ENCODE data around the gene CREB5. TPM values are rescaled to one million over a fixed set of nuclear protein-coding genes. Genes with fewer than 3 reads are reported as not detected.

The CREB5 gene
- total RNA-seq, 1 experiment from 2014 or later: 1.3 TPM

GRCh38 chr7:28509251-28510025 is 97.1 kb downstream of the CREB5 start:
- ATAC-seq: no peak
- no peaks in the 10 kb centered on the region for H3K9me3 Mint-ChIP-seq
- DNase-seq (ENCODE audit: low spot score): no peak
- no peaks in the 10 kb centered on the region for H3K36me3 Mint-ChIP-seq
- TF ChIP-seq NFYB (CRISPR knock-in tag; conservative IDR thresholded peaks at IDR 0.05; ENCODE audit: low read depth) (no peak), ZMAT4 (CRISPR knock-in tag; IDR thresholded peaks at IDR 0.05) (no peak), NR1H2 (CRISPR knock-in tag; IDR thresholded peaks at IDR 0.05) (no peak), JAZF1 (CRISPR knock-in tag; IDR thresholded peaks at IDR 0.05) (no peak), OVOL2 (CRISPR knock-in tag; IDR thresholded peaks at IDR 0.05; ENCODE audit: borderline replicate concordance) (no peak), HMGXB4 (CRISPR knock-in tag; IDR thresholded peaks at IDR 0.05) (no peak), AFF4 (CRISPR knock-in tag; IDR thresholded peaks at IDR 0.05; ENCODE audit: borderline replicate concordance) (no peak), TP53 (CRISPR knock-in tag; IDR thresholded peaks at IDR 0.05) (no peak), CTCF (IDR thresholded peaks at IDR 0.05) (no peak), ZNF263 (CRISPR knock-in tag; IDR thresholded peaks at IDR 0.05; ENCODE audit: low read depth) (no peak), ATF6 (CRISPR knock-in tag; IDR thresholded peaks at IDR 0.05) (no peak), FOXP4 (CRISPR knock-in tag; IDR thresholded peaks at IDR 0.05) (no peak), ERG (CRISPR knock-in tag; IDR thresholded peaks at IDR 0.05) (no peak)
- no peak overlapping the region for H3K27ac Mint-ChIP-seq
- POLR2A ChIA-PET: no interaction called here
- H3K4me1 Mint-ChIP-seq: peaks cover 11% of the 10 kb centered on the region
- no peaks in the 10 kb centered on the region for H3K27me3 Mint-ChIP-seq (ENCODE audit: low read depth)
- CTCF ChIA-PET: no interaction called here
- no peak overlapping the region for H3K4me3 Mint-ChIP-seq
